Mesendoderm (in vitro differentiated cells): ENCODE measurements around the gene OR4F6.

Experiments
- DNase-seq: peaks from one replicate; pipeline ENCODE4 v3.0.0; 2013
- H2AK5ac ChIP-seq: 2 replicates; pipeline ENCODE4 v1.6.1; 2013; ENCODE audit warnings: low read length, inconsistent platforms
- H2BK120ac ChIP-seq: 2 replicates; pipeline ENCODE4 v1.6.1; 2013; ENCODE audit warnings: low read depth, mild to moderate bottlenecking, low read length, moderate library complexity, mixed read lengths
- H2BK15ac ChIP-seq: replicated peaks from 2 replicates; pipeline ENCODE4 v1.6.1; 2013; ENCODE audit warnings: low read depth, mild to moderate bottlenecking, moderate library complexity
- H2BK5ac ChIP-seq: 2 replicates; pipeline ENCODE4 v1.6.1; 2013; ENCODE audit warnings: low read length, inconsistent platforms
- H3K18ac ChIP-seq: 2 replicates; pipeline ENCODE4 v1.6.1; 2013; ENCODE audit warnings: mild to moderate bottlenecking, low read length, mixed read lengths
- H3K23ac ChIP-seq: one replicate; pipeline ENCODE4 v1.6.1; 2013; ENCODE audit warnings: low read length
- H3K27ac ChIP-seq: 2 replicates; pipeline ENCODE4 v1.5.1; 2013; ENCODE audit warnings: low read depth, mild to moderate bottlenecking, inconsistent platforms, low read length, moderate library complexity
- H3K27me3 ChIP-seq: 2 replicates; pipeline ENCODE4 v1.6.1; 2013; ENCODE audit warnings: low read length, control low read depth, mild to moderate bottlenecking, inconsistent platforms; ENCODE audit not compliant: insufficient read depth, poor library complexity
- H3K36me3 ChIP-seq: 2 replicates; pipeline ENCODE4 v1.6.1; 2013; ENCODE audit warnings: low read length, inconsistent platforms; ENCODE audit not compliant: control insufficient read depth, insufficient read depth
- H3K4ac ChIP-seq: one replicate; pipeline ENCODE4 v1.6.1; 2013; ENCODE audit warnings: low read depth, mild to moderate bottlenecking, low read length, moderate library complexity
- H3K4me1 ChIP-seq: 2 replicates; pipeline ENCODE4 v1.6.1; 2013; ENCODE audit warnings: low read depth, low read length, inconsistent platforms; ENCODE audit not compliant: control insufficient read depth
- H3K4me2 ChIP-seq: 2 replicates; pipeline ENCODE4 v1.6.1; 2013; ENCODE audit warnings: low read length
- H3K4me3 ChIP-seq: 2 replicates; pipeline ENCODE4 v1.5.1; 2013; ENCODE audit warnings: mild to moderate bottlenecking, low read length
- H3K56ac ChIP-seq: one replicate; pipeline ENCODE4 v1.6.1; 2013; ENCODE audit warnings: low read length
- H3K79me1 ChIP-seq: 2 replicates; pipeline ENCODE4 v1.6.1; 2013; ENCODE audit warnings: low read length, inconsistent platforms
- H3K79me2 ChIP-seq: 2 replicates; pipeline ENCODE4 v1.6.1; 2013; ENCODE audit warnings: mild to moderate bottlenecking, low read length; ENCODE audit not compliant: control insufficient read depth, insufficient read depth
- H3K9ac ChIP-seq: 2 replicates; pipeline ENCODE4 v1.6.1; 2013; ENCODE audit warnings: low read length, inconsistent platforms
- H4K5ac ChIP-seq: one replicate; pipeline ENCODE4 v1.6.1; 2013; ENCODE audit warnings: low read length
- H4K8ac ChIP-seq: one replicate; pipeline ENCODE4 v1.6.1; 2013; ENCODE audit warnings: low read depth, mild to moderate bottlenecking, control low read depth, low read length, moderate library complexity
- WGBS: extraction: QIAGEN DNeasy Blood & Tissue Kit; methylation state at CpG from one replicate; pipeline ENCODE4 v1.1.7; 2013; ENCODE audit warnings: low lambda C conversion rate, missing lambda C conversion rate; ENCODE audit not compliant: insufficient coverage; ENCODE audit errors: extremely low coverage; 5-methylcytosine and 5-hydroxymethylcytosine counted together

Gene OR4F6

DNA sequence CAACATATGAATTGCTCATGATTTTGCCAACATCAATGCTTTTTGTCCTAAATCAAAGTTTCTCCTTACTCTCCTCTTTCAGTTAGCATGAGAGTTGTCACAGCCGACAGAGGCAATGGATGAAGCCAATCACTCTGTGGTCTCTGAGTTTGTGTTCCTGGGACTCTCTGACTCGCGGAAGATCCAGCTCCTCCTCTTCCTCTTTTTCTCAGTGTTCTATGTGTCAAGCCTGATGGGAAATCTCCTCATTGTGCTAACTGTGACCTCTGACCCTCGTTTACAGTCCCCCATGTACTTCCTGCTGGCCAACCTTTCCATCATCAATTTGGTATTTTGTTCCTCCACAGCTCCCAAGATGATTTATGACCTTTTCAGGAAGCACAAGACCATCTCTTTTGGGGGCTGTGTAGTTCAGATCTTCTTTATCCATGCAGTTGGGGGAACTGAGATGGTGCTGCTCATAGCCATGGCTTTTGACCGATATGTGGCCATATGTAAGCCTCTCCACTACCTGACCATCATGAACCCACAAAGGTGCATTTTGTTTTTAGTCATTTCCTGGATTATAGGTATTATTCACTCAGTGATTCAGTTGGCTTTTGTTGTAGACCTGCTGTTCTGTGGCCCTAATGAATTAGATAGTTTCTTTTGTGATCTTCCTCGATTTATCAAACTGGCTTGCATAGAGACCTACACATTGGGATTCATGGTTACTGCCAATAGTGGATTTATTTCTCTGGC, 2.5 kb downstream of the OR4F6 start:
- Histone ChIP-seq H3K36me3 (no peaks in the 10 kb centered on the region), H3K4me1 (no peaks in the 10 kb centered on the region), H4K5ac (no peak overlapping the region), H3K4me3 (no peak overlapping the region), H3K27me3 (no peaks in the 10 kb centered on the region), H3K4ac (no peak overlapping the region), H2BK5ac (no peak overlapping the region), H3K27ac (no peak overlapping the region), H3K4me2 (no peak overlapping the region), H3K23ac (no peak overlapping the region), H3K56ac (no peak overlapping the region), H3K18ac (no peak overlapping the region), H2BK15ac (no peak overlapping the region), H4K8ac (no peak overlapping the region), H3K79me2 (no peaks in the 10 kb centered on the region), H3K9ac (no peak overlapping the region), H3K79me1 (no peaks in the 10 kb centered on the region), H2BK120ac (no peak overlapping the region), H2AK5ac (no peak overlapping the region)
- DNase-seq: no peak
- WGBS: no CpG with 5 or more reads among the region's 6 CpGs

- Histone ChIP-seq H3K36me3 (no peaks in the 10 kb centered on the region), H3K79me2 (no peaks in the 10 kb centered on the region), H2AK5ac (no peak overlapping the region), H3K79me1 (no peaks in the 10 kb centered on the region), H3K9ac (no peak overlapping the region), H3K4me3 (no peak overlapping the region), H3K23ac (no peak overlapping the region), H2BK15ac (no peak overlapping the region), H4K8ac (no peak overlapping the region), H3K27ac (no peak overlapping the region), H4K5ac (no peak overlapping the region), H3K27me3 (no peaks in the 10 kb centered on the region), H3K4ac (no peak overlapping the region), H3K56ac (no peak overlapping the region), H2BK5ac (no peak overlapping the region), H2BK120ac (no peak overlapping the region), H3K4me2 (no peak overlapping the region), H3K4me1 (no peaks in the 10 kb centered on the region), H3K18ac (no peak overlapping the region)
- DNase-seq: no peak
- WGBS: no CpG with 5 or more reads among the region's 10 CpGs
Measured at GRCh38 chr15:101807345-101807945, 4.1 kb downstream of the OR4F6 start.

- no peak overlapping the region for H3K23ac ChIP-seq
- no peak overlapping the region for H4K5ac ChIP-seq
- no peak overlapping the region for H3K56ac ChIP-seq
- H3K18ac ChIP-seq: no peak overlapping the region
- H3K79me2 ChIP-seq: no peaks in the 10 kb centered on the region
- no peaks in the 10 kb centered on the region for H3K27me3 ChIP-seq
- no peak overlapping the region for H3K9ac ChIP-seq
- no peak overlapping the region for H2AK5ac ChIP-seq
- no peaks in the 10 kb centered on the region for H3K4me1 ChIP-seq
- H2BK15ac ChIP-seq: no peak overlapping the region
- H3K4me2 ChIP-seq: no peak overlapping the region
- H3K79me1 ChIP-seq: no peaks in the 10 kb centered on the region
- no peak overlapping the region for H2BK120ac ChIP-seq
- H4K8ac ChIP-seq: no peak overlapping the region
- H3K27ac ChIP-seq: no peak overlapping the region
- no peak for DNase-seq
- no peak overlapping the region for H3K4ac ChIP-seq
- no peak overlapping the region for H3K4me3 ChIP-seq
- H2BK5ac ChIP-seq: no peak overlapping the region
- no CpG with 5 or more reads among the region's 2 CpGs for WGBS
- no peaks in the 10 kb centered on the region for H3K36me3 ChIP-seq
Measured at GRCh38 chr15:101808201-101808600, 4.9 kb downstream of the OR4F6 start.

- no peak overlapping the region for H3K4ac ChIP-seq
- DNase-seq: no peak
- WGBS: no CpG with 5 or more reads among the region's 1 CpG
Measured at GRCh38 chr15:101810456-101810855, 7.1 kb downstream of the OR4F6 start.

GRCh38 chr15:101810876-101811275, 7.6 kb downstream of the OR4F6 start:
- no peak overlapping the region for H3K4me3 ChIP-seq
- no peaks in the 10 kb centered on the region for H3K79me1 ChIP-seq
- no peak overlapping the region for H2BK120ac ChIP-seq
- H2BK15ac ChIP-seq: no peak overlapping the region
- no peaks in the 10 kb centered on the region for H3K36me3 ChIP-seq
- H3K27me3 ChIP-seq: no peaks in the 10 kb centered on the region
- H3K79me2 ChIP-seq: no peaks in the 10 kb centered on the region
- no peak overlapping the region for H2BK5ac ChIP-seq
- H3K27ac ChIP-seq: no peak overlapping the region
- peak; percentile 3 for DNase-seq
- H3K4ac ChIP-seq: no peak overlapping the region
- H3K23ac ChIP-seq: no peak overlapping the region
- H4K8ac ChIP-seq: no peak overlapping the region
- no peak overlapping the region for H3K9ac ChIP-seq
- no CpG with 5 or more reads among the region's 3 CpGs for WGBS
- H2AK5ac ChIP-seq: no peak overlapping the region
- H4K5ac ChIP-seq: no peak overlapping the region
- no peaks in the 10 kb centered on the region for H3K4me1 ChIP-seq
- H3K18ac ChIP-seq: no peak overlapping the region
- H3K56ac ChIP-seq: no peak overlapping the region
- H3K4me2 ChIP-seq: no peak overlapping the region

More at GRCh38 chr15:101810456-101810855, 7.1 kb downstream of the OR4F6 start:
- Histone ChIP-seq H3K36me3 (no peaks in the 10 kb centered on the region), H2BK5ac (no peak overlapping the region), H4K8ac (no peak overlapping the region), H3K9ac (no peak overlapping the region), H3K4me2 (no peak overlapping the region), H3K4me3 (no peak overlapping the region), H2AK5ac (no peak overlapping the region), H3K27ac (no peak overlapping the region), H3K27me3 (no peaks in the 10 kb centered on the region), H3K79me1 (no peaks in the 10 kb centered on the region), H3K18ac (no peak overlapping the region), H2BK120ac (no peak overlapping the region), H3K79me2 (no peaks in the 10 kb centered on the region), H3K4me1 (no peaks in the 10 kb centered on the region), H3K23ac (no peak overlapping the region), H2BK15ac (no peak overlapping the region), H3K56ac (no peak overlapping the region), H4K5ac (no peak overlapping the region)

GRCh38 chr15:101811902-101812301, 8.6 kb downstream of the OR4F6 start, which contains the start of gene OR4F15:
OR4F15 (plus strand) TSS chr15:101812202; CDS start chr15:101818187, 5,985 bp downstream.
- Histone ChIP-seq H3K79me2 (no peaks in the 10 kb centered on the region), H3K18ac (no peak within 1 kb of the TSS), H2AK5ac (no peak within 1 kb of the TSS), H3K9ac (no peak within 1 kb of the TSS), H3K27ac (no peak within 1 kb of the TSS), H3K4me3 (no peak within 1 kb of the TSS), H2BK120ac (no peak within 1 kb of the TSS), H3K27me3 (no peaks in the 10 kb centered on the region), H4K8ac (no peak within 1 kb of the TSS), H3K4me1 (no peaks in the 10 kb centered on the region), H3K79me1 (no peaks in the 10 kb centered on the region), H3K23ac (no peak within 1 kb of the TSS), H2BK5ac (no peak within 1 kb of the TSS), H3K4me2 (no peak within 1 kb of the TSS), H3K56ac (no peak within 1 kb of the TSS), H2BK15ac (no peak within 1 kb of the TSS), H4K5ac (no peak within 1 kb of the TSS), H3K4ac (no peak within 1 kb of the TSS), H3K36me3 (no peaks in the 10 kb centered on the region)
- no peak for DNase-seq
